HG03354 (cell line): ENCODE results near the gene CSNK1A1.

Experiments used
- ATAC-seq: cut with Tn5 transposase; IDR thresholded peaks from one replicate; pipeline ENCODE4 v1.9.1; 2021; ENCODE audit warnings: mild to moderate bottlenecking; ENCODE audit not compliant: unreplicated experiment, poor library complexity, severe bottlenecking

The CSNK1A1 gene

DNA sequence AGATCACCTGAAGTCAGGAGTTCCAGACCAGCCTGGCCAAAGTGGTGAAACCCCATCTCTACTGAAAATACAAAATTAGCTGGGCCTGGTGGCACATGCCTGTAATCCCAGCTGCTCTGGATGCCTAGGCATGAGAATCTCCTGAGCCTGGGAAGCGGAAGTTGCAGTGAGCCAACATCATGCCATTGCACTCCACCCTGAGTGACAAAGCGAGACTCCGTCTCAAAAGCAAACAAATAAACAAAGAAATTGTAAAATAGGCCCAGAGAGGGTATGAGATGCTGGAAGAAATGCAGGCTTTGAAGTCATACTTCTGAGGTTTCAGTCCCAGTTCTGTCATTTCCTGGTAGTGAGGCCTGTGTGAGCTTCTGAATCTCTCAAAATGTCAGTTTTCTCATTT, 24.8 kb upstream of the CSNK1A1 start:
- no peak for ATAC-seq

DNA sequence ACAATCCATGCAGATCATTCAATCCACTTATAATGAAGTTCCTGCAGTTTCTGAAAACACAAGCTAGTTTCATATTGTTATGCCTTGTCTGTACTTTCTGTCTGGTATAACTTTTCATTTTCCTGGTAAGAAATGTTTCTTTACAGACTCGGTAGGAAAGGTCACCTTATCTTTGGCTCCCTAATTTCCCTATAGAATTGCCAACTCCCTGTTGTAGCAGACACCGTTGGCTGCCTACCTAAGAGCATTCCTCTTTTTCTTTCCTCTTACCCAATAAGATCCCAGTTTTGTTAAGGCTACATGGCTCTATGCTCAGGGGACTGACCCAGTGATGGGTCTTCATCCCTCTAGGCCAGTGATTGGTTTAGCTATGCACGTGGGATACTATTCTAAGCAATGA, 23.9 kb upstream of the CSNK1A1 start:
- no peak for ATAC-seq

DNA sequence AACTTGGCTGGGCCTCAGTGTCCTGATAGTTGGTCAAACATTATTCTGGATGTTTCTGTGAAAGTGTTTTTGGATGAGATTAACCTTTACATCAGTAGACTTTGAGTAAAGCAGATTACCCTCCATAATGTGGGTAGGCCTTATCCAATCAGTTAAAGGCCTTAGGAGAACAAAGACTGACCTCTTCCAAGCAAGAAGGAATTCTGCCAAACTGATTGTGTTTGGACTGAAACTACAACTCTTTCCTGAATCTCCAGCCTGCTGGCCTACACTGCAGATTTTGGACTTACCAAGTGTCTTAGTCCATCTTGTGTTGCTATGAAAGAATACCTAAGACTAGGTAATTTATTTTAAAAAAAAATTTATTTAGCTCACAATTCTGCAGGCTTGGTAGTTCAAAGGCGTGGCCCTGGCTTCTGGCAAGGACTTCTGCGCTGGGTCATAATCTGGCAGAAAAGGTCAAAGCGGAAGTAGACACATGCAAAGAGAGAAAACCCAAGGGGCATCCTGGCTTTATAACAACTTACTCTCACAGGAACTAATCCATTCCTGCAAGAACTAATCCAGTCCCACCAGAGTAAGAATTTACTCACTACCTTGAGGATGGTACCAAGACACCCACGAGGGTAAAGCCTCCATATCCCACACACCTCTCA, 21.5 kb upstream of the CSNK1A1 start:
- no peak for ATAC-seq

DNA sequence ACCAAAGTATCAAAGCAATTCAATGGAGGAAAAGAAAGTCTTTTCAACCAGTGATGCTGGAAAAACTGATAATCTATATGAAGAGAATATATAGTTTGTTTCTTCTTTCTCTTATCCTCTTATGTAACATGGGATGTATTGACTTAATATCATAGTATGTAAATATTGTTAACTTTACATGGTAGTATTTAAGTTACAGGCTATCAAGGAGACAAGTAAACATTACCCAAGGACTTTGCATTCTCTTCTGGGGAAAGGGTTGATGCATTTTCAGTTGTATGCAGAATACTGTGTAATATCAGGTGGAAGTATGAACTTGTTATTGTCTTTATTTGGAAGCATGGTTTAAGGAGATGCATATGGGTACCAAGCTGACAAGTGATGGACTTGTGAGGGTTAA, 20.9 kb upstream of the CSNK1A1 start:
- no peak for ATAC-seq

DNA sequence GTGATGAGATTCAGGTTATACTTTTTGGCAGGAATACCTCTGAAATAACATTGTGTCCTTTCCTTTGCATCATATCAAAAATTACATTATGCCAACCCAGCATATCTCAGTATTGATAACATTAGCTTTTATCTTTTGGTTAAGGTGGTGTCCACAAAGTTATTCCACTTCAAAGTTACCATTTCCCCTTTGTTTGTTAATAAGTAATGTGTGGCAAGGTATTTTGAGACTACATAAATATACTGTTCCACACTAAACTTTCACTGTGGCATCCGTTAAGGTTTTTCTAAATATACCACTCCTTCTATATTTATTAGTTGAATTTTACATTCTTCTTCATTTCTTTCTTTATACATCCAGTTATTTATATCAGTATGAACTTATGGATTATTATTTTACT, 16.0 kb upstream of the CSNK1A1 start:
- ATAC-seq: peak; percentile 49

DNA sequence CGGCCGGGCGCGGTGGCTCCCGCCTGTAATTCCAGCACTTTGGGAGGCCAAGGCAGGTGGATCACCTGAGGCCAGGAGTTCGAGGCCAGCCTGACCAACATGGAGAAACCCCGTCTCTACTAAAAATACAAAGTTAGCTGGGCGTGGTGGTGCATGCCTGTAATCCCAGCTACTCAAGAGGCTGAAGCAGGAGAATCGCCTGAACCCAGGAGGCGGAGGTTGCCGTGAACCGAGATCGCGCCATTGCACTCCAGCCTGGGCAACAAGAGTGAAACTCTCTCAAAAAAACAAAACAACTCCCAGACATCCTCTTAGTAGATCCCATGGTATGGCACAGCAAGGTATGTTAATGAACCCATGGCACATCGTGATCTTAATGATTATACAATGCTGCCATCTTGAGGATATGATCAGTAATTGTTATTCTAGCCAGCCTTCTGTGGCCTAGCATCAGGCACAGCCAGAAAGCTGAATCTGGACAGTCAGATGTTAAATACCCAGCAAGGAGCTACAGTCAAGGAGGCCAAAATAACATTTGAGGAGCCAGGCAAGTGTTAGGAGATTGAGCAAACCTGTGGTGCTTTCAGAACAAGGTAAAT, 13.4 kb upstream of the CSNK1A1 start:
- ATAC-seq: peak; percentile 97

DNA sequence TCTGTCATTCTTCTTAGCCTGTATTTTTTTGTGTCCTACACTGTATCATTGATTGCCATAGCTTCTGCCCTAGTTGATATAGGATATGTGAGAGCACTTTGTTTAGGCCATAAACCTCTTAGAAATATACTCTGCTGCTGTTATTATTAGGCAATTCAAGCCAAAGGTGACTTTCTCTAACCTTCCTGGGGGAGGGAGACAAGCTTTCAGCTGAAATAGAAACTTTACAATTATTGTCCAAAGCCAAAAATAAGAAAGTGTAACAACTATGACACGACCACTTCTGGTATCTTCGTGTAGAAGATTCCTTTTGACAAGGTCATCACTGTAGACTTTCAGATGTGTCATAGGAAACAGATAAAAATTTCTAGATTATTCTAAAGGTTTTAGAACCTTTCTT, 12.2 kb upstream of the CSNK1A1 start:
- ATAC-seq: no peak

DNA sequence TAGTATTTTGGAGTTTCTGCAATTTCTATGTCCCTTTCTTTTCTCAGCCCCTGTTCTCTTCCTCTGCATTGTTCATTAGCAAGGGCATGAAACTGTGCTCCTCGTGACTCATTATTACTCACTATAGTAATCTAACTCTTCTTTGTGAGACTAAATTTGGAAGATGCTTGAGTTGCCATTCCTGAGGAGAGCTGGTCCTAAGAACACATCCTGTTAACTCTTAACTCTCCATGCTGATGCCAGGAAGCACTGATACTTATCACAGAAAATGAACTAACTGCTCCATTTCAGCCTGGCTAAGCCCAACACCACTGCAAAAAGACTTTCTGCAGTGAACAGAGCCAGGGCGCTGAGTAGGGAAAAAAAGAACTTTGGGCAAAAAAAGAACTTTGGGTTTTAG, 10.6 kb upstream of the CSNK1A1 start:
- no peak for ATAC-seq

DNA sequence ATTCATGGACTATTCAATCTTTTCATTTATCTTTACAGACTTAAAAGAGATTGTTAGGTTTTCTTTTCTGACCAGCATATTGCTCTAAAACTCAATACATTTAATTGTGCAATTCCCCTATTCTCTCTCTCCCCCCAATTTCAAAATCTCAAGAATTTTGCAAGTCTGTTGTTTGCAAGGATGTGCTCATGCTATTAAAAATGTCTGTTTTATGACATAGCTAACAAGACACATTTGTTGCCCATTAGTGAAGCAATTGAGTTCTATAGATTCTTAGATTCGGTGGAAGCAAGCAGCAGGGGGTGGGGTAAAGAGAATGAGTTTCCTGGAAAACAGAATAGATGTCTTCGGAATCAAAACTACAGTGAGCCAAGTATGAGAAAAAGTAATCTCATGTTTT, 8.5 kb upstream of the CSNK1A1 start:
- no peak for ATAC-seq

DNA sequence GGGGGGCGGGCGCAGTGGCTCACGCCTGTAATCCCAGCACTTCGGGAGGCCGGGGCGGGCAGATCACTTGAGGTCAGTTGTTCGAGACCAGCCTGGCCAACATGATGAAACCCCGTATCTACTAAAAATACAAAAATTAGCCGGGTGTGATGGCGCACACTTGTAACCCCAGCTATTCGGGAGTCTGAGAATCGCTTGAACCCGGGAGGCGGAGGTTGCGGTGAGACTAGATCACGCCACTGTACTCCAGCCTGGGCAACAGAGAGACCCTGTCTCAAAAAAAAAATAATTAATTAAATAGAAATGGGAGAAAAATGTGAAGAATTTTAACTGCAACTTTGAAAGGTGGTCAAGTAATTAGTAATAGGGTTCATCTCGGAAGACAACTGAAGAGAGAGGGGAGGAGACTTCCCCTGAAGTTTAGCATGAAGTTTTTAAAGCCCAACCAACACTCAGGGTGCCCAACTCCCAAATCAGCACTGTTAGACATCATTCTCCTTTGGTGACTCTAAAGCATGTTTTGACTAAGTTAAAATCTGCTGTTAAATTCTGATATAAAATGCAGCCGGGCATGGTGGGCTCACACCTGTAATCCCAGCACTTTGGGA, 1.4 kb upstream of the CSNK1A1 start:
- no peak for ATAC-seq

DNA sequence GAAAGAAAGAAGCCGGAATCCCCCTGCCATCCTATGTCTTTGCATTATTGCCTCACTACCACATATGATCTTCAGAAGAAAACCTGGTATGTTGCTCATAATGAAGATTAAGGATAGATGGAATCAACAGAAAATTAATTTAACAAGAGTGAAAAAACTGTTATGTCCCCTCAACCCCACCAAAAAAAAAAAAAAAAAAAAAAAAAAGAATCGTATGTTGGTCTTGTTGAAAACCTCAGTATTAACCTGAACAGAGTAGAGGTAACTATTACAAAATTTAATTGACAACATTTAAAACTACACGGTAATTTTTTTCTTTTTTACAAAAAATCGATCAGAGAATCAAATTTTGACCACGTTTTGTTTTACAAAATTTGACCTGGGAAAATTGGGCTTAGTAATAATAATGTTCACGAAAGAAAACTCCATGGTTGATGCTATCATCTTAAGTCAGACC, 827 bp upstream of the CSNK1A1 start:
- ATAC-seq: no peak

DNA sequence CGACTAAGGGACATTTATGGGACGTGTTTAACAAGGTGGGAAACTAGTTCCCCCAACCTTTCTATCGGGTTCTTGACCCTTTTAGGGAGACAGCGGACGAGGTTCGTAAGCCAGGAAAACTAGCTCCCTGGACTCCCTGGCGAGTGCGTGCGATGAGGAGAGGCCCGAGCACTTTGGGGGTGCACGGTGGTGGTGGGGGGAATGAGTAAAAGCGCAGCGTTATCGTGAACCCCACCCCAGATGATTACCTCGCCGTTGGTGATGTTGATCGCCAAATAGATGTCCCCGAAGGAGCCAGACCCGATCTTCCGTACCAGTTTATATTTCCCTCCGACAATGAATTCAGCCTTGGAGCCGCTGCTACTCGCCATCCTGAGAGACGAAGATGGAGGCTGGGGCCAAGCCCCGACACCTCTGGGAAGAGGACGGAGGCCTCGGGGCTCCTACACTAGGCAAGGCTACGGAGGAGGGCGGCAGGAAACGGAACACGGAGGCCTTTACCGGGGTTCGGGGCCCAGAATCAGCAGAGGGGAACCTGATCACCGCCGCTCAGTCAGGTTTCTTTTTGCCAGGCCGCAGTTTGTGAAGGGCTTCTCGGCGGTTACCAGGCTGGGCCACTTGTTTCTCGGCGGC, 529 bp downstream of the CSNK1A1 start:
- ATAC-seq: peak; percentile 13

DNA sequence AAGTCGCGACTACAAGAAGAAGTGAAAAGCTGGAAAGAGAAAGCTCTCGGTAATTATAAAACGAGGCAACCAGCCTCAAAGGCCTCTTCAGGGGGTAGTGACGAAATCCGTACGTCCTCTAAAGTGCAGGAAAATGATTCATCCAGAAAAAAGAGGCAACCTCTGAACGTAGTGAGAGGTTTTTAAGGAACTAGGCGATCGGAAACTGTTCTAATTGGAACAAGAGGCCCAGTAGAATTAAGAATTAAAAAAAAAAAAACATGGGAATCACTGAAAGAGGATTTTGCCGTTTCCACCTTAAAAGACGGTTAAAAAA, 1.0 kb downstream of the CSNK1A1 start:
- no peak for ATAC-seq

DNA sequence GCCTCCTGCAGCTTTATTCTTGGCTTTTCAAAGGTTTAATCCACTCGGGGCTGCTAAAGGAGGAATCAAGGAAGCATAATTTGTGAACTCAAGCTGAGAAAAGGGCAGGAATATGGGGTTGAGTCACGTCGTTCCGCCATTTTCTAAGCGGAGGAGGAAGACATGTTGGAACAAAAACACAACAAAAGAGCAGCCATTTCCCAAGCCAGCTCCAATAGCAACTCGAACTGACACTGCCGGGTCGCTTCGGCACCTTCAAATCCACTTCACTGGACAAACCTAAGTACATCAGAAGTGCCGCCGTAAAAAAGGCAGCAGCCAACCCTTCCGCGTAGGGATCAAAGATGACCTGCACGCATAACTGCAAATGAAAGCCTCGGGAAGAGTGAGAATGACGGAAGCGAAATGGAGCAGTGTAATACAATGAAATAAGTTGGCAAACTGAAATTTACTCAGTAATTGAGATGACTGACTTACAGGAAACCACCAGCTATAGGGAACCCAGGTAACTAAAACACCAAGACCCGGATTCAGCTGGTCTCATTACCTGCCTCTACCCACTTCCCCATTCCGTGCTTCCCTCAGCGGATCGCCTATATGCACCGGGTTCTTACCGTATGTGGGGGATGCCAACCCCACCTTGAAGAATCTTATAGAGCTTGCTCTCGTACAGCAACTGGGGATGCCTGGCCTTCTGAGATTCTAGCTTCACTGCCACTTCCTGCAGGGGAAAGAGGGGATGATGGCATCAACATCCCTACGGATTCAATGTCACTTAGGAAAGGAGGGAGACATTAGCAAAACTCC, 1.6 kb downstream of the CSNK1A1 start:
- ATAC-seq: peak; percentile 34

DNA sequence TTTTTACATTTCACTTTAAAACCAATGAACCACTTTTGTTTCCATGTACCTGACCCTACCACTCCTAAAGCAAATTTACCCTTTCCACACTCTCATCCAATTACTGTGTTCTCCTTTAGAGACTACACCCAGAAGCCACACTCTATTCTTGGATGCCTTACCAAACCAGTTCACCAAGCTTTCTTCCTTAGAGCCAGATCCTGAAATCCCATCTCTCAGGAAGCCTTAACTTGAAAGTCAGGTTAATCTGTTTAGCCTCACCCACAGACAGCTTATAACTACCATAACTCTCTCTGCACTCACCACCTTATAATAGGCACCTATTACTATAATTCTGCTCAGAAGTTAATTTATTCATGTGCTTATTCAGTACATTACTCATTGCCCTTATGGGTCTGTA, 4.3 kb downstream of the CSNK1A1 start:
- ATAC-seq: no peak

DNA sequence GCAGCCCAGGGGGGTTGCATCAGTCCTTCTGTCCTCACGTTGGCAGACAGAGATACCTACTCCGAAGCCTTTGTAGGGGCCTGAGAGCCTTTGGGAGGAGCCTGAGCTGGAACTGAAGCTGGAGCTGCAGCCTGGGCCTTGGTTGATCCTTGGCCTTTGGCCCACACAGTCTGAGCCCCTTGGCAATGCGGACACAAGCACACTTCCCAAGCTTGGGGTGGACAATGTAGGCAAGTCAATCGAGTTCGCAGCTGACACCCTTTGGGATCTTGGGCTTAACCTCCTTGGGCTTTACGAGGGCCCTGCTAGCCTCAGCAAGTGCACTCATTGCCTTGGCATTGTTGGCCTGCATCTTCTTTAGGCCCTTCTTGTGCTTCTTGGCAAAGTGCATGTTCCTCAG, 5.9 kb downstream of the CSNK1A1 start:
- ATAC-seq: no peak

DNA sequence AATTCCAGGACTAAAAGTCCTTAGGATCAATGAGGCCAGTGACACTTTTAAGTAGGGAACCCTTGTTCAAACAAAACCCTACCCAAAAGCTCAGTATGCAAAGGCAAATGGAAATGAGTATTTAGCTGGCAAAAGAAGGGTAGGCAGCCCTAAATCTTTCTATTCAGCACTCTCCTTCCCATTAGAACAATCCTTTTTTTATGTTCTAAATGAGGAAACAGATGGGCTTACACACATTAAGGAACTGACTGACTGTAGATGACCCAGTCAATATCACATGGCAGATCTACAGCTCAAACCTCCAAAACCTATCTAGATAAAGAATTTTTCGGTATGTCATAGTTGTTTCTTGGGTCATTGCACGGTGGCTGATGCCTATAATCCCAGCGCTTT, 7.2 kb downstream of the CSNK1A1 start:
- ATAC-seq: no peak

DNA sequence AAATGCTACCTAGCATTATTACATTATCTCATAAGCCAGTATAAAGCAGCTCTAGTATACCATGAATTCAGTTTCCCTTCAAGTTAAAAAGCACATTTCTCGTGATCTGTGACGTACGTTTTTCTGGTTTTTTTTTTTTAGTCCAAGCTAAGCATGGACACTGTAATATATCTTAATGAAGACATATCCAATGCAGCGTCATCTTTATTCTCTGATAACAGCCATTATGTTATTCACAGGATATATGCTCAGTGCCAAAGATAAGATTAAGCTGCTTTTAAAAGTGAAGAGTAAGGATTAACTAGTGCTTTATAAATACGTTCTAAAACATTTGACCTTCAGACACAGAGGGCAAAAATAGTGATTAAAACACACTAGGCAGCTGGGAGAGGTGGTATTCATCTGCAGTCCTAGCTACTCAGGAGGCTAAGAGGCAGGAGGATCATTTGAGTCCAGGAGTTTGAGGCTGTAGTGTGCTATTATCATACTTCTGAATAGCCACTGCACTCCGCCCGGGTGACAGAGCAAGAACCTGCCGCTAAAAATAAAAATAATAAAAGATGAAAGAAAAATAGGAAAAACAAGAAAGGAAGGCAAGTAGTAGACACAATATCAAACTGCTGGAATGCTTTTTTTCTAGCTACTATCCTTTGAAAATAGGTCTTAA, 7.7 kb downstream of the CSNK1A1 start:
- ATAC-seq: no peak

DNA sequence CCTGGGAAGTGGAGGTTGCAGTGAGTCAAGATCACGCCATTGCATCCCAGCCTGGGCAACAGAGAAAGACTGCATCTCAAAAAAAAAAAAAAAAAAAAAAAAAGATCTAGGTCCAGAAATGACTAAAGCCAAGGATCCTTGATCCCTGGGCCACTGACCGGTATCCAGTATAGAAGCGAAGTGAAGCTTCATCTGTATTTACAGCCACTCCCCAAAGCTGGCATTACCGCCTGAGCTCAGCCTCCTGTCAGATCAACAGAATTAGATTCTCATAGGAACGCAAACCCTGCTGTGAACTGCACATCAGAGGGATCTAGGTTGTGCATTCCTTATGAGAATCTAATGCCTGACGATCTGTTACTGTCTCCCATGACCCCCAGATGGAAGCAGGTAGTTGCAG, 9.3 kb downstream of the CSNK1A1 start:
- no peak for ATAC-seq

DNA sequence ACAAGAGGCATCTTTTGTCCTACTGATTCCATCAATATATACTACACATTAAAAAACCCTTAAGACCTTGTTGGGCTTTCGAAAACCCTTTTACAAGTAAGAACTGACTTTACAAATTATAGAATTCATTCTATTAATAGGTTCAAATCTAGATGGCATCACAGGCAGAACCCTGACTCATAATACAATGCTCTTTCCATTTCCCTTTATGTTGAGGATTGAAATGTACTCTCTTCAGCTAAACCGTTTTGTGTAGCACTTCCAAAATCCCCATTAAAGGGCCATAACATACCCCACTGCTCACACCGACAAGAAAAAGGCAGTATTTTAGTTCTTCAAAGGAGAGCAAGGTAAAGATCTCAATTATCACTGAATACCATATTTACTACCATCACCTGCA, 11.2 kb downstream of the CSNK1A1 start:
- no peak for ATAC-seq
